ENCODE measurements around the gene FAAP100.

FAAP100 gene

GRCh38 chr17:81527591-81528383 lies 24.4 kb downstream of the FAAP100 start, which contains the start of gene FSCN2:
Gene FSCN2 (plus strand): TSS chr17:81528377. CDS start chr17:81528532, 155 bp downstream.
- POLR2A ChIA-PET = no interaction called here
- DNase-seq (ENCODE audit: extremely low spot score) = no peak
- CTCF ChIA-PET = no interaction called here
- no peak for TF ChIP-seq CTCF (IDR thresholded peaks at IDR 0.05; ENCODE audit: control extremely low read depth, extremely low read depth, low read depth, missing control alignments)

- CTCF ChIA-PET = interaction anchor here (0.9 kb wide), 1 partner anchor 11 kb away, joined by 3 read pairs; no protein-coding TSS in a partner anchor
- POLR2A ChIA-PET = no interaction called here
- TF ChIP-seq CTCF (IDR thresholded peaks at IDR 0.05; ENCODE audit: control extremely low read depth, extremely low read depth, low read depth, missing control alignments) = no peak
- DNase-seq (ENCODE audit: extremely low spot score) = no peak
These were observed 25.2 kb downstream of the FAAP100 start for GRCh38 chr17:81526662-81527571.

DNA sequence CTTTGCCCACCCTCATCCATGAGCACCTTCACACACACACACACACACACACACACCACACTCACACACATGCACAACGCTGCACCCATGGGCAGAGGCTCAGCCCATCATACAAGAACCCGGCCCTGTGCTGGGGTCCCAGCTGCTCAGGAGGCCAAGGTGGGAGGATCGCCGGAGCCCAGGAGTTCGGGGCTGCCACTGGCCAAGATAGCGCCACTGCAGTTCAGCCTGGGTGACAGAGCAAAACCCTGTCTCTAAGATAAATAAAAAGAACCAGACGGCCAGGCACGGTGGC lies 27.3 kb downstream of the FAAP100 start:
- POLR2A ChIA-PET = no interaction called here
- DNase-seq (ENCODE audit: extremely low spot score) = no peak
- CTCF ChIA-PET = interaction anchor here (1.1 kb wide), 1 partner anchor 19 kb away, joined by 3 read pairs; no protein-coding TSS in a partner anchor
- TF ChIP-seq CTCF (IDR thresholded peaks at IDR 0.05; ENCODE audit: control extremely low read depth, extremely low read depth, low read depth, missing control alignments) = no peak

GRCh38 chr17:81524039-81524864 lies 27.9 kb downstream of the FAAP100 start:
- POLR2A ChIA-PET = no interaction called here

DNA sequence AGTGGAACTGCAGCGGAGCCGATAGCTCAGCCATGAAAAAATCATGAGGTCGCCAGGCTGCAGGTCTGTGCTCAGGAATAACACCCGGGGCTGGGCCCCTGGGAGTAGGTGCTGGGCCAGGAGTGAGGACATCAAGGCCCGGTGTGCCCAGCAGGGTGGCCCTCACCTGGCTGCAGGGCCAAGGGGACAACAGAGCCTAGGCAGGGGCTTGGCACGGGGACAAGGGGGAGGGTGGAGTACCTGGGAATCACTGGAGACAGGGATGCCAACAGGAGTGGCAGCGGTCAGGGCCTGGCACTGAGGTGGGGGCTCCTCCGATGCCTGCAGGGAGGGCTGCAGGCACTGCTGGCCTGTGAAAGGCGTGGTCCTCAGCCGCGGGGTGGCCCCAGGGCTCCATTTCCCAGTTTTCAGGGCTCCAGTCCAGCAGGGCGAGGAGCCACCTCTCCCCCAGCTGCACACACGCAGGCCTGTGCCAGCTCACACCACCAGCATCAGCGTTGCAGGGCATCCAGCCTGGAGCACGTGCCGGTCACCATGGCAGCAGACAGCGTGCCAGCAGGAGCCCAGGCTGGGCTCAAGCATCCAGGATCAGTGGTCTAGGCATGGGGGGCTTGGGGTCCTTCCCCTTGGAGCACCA lies 28.6 kb downstream of the FAAP100 start:
- DNase-seq (ENCODE audit: extremely low spot score) = no peak
- ChIA-PET CTCF (interaction anchor here (1.5 kb wide), 1 partner anchor 39 kb away, joined by 5 read pairs; no protein-coding TSS in a partner anchor), POLR2A (no interaction called here)
- no peak for TF ChIP-seq CTCF (IDR thresholded peaks at IDR 0.05; ENCODE audit: control extremely low read depth, extremely low read depth, low read depth, missing control alignments)

More at GRCh38 chr17:81524039-81524864, 27.9 kb downstream of the FAAP100 start:
- no peak for TF ChIP-seq CTCF (IDR thresholded peaks at IDR 0.05; ENCODE audit: control extremely low read depth, extremely low read depth, low read depth, missing control alignments)
- no peak for DNase-seq (ENCODE audit: extremely low spot score)
- CTCF ChIA-PET = no interaction called here

Measured in GM10248 (cell line).